GM12874 (cell line): ENCODE data around the gene C17orf100.

Source experiments
- CTCF ChIP-seq: IDR thresholded peaks from 2 replicates; pipeline ENCODE4 v1.5.1; 2011; ENCODE audit warnings: low read depth, mild to moderate bottlenecking, control low read depth, low read length, moderate library complexity; ENCODE audit not compliant: insufficient read depth

The C17orf100 gene

GRCh38 chr17:6683081-6683684, 31.6 kb downstream of the C17orf100 start:
- TF ChIP-seq CTCF, result no peak

GRCh38 chr17:6683730-6684459, 32.3 kb downstream of the C17orf100 start:
- TF ChIP-seq CTCF, result no peak

- TF ChIP-seq CTCF, result no peak
Measured at GRCh38 chr17:6684460-6684783, 32.9 kb downstream of the C17orf100 start.

- no peak for TF ChIP-seq CTCF
Measured at GRCh38 chr17:6684881-6685767, 33.6 kb downstream of the C17orf100 start.

GRCh38 chr17:6686026-6686425, 34.5 kb downstream of the C17orf100 start:
- TF ChIP-seq CTCF, result no peak

GRCh38 chr17:6688944-6689343, 37.4 kb downstream of the C17orf100 start:
- no peak for TF ChIP-seq CTCF

- no peak for TF ChIP-seq CTCF
Measured at GRCh38 chr17:6690641-6691040, 39.1 kb downstream of the C17orf100 start.
